Epidermal melanocyte (primary cell): ENCODE data around the gene NFIA.
"Not testable (repeated sequence)": the region's sequence is repeated elsewhere in the genome, so short reads cannot be mapped to it uniquely, and the experiment has no call there.

ENCODE experiments used
- DNase-seq: peaks from one replicate; pipeline ENCODE4 v3.0.0; 2011; ENCODE audit warnings: low spot score; ENCODE audit not compliant: insufficient read length

The NFIA gene

DNA sequence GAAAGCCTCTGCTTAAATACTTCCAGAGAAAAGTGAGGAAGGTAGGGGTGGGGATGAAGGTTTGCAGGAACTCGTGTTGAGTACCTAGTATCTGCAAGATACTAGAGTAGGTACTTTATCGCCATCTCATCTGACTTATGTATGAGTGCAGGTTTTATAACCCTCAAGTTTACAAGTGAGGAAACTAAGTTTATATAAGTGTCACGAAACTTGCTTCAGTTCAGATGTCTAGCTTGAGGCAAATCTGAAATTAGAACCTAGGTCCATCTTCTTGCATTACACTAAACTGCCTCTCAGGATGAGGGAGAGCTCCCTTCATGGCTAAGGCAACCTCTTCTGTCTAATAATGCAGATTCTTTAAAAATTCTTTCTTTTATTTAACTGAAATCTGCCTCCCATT lies 43.5 kb downstream of the NFIA start:
- DNase-seq = no peak

DNA sequence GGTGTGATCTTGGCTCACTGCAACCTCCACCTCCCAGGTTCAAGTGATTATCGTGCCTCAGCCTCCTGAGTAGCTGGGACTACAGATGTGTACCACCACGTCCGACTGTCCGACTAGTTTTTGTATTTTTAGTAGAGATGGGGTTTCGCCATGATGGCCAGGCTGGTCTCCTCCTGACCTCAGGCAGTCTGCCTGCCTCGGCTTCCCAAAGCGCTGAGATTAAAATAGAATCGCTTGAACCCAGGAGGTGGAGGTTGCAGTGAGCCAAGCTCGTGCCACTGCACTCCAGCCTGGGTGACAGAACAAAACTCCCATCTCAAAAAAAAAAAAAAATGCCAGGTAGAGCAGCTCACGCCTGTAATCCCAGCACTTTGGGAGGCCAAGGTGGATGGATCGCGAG lies 44.5 kb downstream of the NFIA start:
- DNase-seq = not testable (repeated sequence)

DNA sequence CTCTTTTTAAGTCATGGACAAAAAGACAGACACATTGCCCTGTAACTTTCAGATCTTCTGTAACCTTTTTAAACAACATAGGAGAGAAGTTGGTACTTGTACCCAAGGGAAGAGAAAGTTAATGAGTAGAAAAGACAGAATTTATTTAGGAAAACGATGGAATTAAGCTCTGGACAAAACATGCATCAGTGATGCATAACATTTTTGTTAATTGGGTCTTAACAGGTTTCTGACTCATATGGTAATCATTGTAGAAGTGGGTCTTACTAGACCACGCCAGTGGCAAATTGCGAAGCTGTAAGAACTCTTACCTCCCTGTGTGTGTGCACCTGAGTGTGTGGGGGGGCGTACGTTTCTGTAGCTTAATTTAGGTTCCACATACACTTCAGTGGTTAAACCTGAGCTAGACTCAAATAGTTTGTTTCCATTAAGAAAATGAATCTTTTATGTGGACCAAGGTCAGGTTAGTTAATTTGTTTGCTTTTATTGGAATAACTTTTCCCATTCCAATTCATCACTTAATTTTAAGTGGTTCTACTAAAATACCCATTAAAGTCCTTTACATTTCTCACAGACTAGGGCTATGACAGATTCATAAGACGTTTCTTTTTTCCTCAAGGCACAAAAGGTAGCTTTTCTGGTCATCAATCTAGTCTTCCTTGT lies 48.1 kb downstream of the NFIA start:
- DNase-seq = no peak

DNA sequence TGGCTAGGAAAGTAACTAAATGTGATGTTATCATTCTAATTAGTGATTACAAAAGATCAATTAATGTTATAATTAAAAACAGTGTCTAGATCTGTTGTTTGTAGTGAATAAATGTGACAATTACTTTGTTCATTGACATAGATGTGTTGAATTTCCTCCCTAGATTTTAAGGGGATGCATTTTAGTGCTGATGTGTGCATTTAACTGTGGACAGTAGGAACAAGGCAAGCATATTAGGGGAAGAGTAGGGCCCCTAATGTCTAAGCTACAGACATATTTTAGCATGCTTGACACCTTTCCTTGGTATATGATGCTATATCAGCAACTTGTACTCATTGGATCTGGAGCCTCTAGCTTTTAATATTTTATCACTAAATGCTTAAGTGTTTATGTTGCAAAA lies 48.9 kb downstream of the NFIA start:
- DNase-seq = no peak

DNA sequence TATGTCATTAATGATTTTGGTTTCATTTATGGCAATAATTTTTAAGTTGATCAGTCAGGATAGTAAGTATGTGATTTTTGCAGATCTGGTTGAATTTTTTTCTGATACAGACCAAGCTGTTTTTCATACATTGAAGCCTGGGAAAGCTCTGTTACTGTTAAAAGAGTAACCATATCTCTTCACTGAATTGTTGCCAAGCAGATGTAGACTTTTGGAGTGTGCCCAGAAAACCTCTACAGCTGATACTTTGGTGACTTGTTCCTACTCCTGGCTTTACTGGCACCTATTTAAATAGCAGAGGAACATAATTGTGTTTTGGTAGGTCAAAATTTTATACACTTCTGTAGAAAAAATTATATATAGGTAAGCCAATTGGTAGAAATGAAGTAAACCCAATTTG lies 49.4 kb downstream of the NFIA start:
- no peak for DNase-seq

DNA sequence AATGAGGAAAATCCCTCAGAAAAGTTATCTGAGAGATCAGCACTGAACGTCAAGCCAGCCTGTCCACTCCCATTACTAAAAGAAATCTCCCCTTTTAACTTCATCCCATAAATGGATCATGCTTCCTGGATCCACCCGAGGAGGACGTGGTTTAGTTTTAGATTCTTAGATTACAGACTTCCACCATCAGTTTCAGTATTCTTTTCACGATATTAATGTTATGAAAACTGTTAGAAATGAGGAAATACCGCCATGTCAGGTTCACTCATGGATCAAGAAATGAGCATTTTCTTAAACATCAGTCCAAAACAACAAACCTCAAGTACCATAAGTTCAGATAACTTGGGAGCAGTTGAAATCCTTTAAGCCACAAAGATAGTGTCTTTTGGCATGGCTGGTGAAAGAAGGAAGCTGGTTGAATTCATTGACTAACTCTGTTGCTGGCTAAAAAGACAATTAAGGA lies 49.8 kb downstream of the NFIA start:
- no peak for DNase-seq

DNA sequence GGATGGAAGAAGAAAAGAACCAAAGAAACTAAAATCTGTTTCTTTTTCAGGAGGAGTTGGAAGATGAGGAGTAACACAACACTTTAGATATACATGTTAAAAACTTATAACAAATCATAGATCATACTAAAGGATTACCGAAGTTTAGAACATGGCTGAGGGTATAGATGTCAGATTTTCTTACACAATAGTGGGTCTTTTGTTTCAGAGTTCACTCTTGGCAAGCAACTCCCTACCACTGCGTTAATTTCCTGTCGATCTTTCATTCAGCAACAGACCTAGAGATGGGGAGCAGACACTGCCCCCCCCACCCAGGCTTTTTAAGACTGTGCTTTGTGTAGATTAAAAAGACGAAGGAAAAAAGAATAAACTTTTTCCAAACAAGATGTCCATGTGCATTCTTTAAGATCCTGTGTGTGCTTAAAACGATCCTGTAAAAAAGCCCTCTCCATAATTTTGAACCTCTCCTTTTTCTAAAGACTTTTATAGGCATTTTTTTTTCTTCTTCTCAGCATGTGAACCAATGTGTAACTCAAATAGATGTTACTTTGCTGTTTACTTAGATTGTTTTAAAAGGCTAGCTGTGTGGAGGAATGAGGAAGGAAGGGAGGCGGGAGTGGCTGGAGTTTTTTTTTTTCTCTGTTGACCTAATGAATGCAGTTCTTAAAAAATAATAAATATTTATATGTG lies 50.4 kb downstream of the NFIA start:
- DNase-seq = no peak

DNA sequence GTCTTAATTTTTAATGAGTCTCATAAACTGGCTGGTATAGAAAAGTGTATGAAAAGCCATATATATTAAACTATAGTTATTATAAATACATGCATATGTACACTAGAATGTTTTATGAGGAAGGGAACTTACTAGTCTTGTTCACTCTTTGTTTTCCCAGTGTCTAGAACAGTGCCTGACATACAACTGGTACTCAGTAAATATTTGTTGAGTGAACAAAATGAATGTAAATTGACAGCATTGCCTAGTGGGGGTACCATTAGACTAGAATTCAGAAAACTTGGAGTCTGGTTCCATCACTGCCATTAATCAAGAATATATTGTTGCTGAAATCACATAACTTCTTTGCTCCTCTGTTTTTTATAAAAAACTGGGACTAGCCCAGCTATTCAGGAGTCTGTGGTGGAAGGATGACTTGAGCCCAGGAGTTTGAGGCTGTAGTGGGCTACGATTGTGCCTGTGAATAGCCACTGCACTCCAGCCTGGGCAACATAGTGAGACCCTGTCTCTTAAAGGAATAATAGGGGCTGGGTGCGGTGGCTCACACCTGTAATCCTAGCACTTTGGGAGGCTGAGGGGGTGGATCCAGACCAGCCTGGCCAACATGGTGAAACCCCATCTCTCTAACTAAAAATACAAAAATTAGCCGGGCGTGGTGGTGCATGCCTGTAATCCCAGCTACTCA lies 51.1 kb downstream of the NFIA start:
- no peak for DNase-seq

DNA sequence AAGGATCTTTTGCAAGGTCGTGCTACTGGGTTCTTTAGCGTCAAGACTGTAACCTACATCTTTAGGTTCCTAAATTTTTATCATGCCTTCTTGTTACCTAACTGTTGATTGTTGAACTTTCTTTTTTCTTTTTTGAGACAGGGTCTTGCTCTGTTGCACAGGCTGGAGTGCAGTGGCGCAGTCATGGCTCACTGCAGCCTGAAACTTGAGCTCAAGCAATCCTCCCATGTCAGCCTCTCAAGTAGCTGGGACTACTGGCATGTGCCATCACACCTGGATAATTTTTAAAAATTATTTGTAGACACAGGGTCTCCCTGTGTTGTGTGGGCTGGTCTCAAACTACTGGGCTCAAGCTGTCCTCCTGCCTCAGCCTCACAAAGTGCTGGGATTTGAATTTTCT lies 52.9 kb downstream of the NFIA start:
- DNase-seq = no peak

DNA sequence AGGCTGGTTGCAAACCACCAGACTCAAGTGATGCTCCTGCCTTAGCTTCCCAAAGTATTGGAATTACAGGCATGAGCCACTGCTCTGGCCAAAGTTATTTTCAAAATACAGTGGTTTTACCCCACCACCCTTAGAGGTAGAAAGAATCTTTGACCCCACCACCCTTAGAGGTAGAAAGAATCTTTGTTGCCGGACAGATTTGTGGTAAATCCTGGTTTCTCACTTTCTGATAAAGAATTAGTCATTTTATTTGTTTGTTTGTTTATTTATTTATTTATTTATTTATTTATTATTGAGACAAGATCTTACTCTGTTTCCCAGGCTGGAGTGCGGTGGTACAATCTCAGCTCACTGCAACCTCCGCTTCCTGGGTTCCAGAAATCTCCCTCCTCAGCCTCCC lies 55.9 kb downstream of the NFIA start:
- DNase-seq = no peak

DNA sequence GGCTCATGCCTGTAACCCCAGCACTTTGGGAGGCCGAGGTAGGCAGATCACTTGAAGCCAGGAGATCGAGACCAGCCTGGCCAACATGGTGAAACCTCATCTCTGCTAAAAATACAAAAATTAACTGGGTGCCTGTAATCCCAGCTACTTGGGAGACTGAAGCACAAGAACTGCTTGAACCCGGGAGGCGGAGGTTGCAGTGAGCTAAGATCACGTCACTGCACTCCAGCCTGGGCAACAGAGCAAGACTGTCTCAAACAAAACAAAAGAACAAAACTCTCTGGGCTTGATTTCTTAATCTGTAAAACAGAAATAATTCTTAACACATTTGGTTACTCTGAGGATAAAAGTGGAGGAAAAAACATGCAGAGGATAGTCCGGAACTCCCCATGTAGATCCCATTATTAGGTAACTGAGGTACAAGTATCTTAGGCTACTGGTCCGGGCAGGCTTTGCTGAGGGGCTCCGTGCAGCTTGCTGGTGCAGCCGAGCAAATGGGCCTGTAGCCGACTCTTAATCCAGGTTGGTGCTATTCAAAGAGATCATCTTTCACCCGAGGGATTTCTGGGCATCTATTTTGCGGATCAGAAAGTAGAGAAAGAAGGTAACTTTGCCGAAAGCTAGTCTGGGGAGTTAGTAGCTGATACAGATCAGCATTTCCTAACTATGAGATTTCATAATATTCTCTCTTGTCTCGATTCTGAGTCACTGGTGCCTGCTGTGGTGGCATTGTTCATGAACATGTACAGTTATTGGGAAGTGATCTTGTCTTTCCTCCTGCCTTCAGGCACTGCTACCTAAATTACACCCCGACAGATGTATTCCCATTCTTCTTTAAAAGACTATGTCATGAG lies 56.8 kb downstream of the NFIA start:
- no peak for DNase-seq

DNA sequence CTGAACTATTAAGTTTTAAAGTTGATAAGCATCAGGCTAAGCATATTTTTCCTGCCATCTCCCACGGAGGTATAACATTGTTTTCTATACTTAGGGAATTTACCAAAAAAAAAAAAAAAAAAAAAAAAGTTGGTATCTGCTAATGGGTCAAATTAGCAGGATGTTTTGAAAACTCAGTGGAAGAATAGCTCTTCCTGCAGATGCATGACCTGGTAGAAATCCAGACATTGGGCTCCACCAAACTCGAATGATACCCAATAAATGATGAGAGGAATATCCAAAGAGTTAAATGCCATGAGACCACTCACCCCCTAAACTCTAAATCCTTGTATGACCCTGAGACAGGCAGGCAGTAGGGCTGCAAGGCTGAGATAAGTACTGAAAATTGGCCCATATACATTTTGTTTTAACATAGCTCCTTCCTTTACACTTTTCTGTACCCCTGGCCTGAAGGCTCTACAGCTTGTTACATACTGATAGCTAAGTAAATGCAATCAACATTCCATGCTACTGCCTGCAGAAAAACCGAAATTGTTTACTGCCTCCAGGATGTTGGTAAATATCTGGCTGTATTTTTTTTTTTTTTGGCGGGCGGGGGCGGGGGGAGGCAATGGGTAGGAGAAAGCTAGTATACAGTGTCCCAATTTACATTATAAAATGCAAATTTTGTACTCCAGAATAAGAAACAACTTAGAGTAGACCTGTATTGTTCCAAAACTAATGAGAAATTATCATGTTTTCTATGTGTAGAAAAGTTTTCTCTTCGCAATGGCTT lies 57.6 kb downstream of the NFIA start:
- no peak for DNase-seq

DNA sequence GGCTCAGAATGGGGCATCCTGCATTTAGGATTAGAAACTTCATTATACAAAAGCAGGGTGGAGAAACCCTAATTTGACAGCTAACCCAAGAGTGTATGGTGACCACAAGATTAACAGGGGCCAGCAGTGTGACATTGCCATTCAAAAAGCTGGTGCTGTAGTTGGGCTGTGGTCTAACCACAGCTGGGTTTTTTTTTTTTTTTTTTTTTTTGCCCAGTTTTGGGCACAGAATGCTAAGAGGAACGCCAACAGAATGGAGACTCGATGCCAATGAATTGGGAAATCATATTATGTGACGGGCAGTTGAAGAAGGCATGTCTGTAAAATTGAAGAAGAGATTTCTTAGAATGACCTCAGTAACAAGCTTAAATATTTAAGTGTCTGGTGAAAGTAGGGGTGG lies 58.4 kb downstream of the NFIA start:
- no peak for DNase-seq

DNA sequence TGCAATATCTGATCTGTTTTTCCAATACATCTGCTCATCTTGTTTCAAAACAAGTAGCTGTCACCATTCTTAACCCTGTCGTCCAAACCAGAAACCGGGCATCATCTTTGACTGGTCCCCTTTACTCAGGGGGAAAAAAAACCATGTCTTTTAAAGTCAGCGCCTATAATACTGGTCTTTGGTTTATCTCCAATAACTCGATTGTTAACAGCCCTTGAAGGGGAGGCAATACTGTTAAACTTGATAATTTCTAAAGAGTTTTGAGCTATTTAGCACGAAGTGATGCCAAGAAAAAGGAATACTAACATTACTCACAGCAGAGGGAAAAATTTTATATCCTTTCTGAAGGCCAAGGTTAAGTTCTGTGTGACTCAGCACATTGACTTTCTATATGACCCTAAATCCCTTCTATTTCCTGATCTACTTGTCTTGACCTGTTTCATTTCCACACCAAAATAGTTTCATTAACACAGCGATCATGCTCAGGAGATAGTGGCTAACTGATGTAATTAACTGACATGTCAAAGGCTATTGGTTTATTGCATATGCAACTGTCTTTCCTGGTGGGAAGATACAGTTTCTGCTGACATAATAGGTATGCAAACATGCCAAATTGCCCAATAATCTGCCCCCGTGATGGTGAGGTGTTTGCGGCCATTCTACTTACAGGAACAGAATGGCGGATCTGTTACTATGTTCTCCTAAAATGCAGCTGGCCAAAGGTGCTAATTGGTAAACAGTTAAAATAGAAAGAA lies 59.1 kb downstream of the NFIA start:
- no peak for DNase-seq

DNA sequence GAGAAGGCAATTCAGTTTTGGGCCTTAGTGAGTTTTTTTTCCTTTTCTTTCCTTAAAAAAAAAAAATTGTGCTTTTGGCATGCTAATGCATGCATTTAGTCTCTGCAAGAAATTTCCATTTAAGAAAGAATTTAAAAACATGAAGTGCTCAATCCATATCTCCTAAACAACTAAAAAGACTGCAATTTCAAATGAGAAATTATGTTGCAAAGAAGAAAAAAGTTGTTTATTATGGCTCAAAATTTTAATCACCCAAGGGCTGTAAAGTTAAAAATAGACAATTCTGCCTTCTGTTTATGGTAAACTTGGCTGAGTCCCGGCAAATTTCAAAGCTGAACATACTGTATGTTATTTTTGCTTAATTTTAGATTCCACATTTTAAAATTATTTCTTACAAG lies 59.7 kb downstream of the NFIA start:
- DNase-seq = no peak

DNA sequence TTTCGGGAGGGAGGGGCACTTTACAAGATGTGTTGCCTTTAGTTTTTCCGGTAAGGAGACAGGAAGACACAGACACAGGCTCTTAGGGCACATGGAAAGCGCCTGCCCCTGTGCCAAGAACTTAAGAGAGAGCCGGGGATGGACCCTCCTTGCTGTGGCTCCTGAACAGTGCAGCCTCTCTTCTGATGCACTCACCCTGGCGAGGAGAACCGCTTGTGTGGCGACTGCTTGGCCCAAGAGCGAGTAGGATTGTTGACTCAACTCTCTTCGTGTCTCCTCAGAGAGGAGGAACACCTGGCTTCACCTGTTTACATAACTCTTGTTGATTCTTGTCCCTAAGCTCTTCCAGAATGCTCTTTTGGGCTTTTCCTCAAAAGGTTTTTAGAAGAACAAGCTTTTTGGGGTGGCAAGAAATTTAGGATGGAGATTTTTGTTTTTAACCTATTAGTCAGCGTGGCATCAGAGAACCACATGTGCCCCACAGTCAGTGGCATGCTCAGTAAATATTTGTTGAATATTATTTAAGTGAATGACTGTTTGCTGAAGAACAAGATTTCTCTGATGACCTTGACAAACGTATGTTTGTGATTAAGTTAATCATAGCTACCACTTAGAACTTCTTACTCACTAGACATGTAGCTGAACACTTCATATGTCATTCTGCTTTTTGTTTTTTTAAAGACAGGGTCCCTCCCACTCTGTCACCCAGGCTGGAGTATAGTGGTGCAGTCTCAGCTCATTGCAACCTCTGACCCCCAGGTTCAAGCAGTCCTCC lies 60.6 kb downstream of the NFIA start:
- no peak for DNase-seq

DNA sequence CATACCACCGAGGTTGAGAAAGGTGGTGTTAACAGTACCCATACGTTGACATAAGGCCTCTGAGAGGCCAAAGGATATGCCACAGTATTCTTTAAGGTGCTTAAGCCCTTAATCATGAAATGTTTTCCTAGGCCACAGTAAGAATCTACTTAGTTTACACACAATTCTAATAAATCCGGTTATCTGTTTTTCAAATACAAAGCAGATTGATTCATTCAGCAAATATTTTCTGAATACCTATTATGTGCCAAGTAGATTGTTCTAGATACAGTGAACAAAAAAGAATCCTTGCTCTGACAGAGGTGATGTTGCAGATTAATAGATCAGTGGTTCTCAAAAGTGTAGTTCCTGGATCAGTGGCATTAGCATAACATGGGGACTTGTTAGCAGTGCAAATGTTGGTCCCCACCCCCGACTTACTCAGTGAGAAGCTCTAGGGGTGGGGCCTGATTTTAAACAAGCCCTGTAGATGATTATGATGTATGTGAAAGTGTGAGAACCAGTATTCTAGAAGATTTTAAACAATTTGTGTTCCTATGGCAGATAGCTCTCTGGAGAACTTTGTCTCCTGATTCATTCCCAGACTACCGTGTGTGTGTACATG lies 61.6 kb downstream of the NFIA start:
- no peak for DNase-seq

DNA sequence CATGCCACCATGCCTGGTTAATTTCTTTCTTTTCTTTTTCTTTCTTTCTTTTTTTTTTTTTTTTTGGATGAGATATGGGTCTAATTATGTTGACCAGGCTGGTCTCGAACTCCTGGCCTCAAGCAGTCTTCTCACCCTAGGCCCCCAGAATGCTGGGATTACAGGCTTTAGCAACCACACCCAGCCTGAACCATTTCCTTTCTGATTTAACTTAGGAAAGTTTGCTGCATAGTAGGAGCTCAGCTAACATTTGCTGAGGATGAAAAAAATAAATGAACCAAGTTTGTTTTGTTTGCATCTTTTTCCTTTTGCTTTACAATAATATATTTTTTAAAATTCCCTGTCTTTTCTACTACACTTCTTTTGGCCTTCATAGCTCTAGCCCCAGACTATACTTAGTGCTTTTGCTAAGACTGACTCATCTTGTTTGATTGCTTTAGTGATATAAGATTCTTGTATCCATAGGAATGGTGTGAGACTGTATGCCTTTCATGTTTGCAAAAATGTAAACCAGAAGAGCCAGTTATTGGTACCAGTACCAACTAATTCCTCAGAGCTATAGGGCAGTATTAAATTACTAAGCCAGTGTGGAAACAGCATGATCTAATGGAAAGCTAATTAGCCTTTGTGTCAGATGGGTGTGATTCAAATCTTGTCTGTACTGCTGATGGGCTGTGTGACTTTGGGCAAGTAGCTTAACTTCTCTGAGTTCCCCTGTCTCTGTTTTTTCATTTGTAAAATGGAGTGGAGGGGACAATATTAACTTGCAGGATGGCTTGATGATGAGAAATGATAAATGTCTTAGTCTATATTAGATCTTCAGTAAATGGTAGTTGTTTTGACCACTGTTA lies 66.9 kb downstream of the NFIA start:
- no peak for DNase-seq
